HG03439 (cell line): ENCODE measurements around the gene FAM111A.

Experiments used
- ATAC-seq: cut with Tn5 transposase; IDR thresholded peaks from one replicate; pipeline ENCODE4 v1.9.1; 2021; ENCODE audit warnings: mild to moderate bottlenecking, moderate library complexity; ENCODE audit not compliant: unreplicated experiment

The FAM111A gene

DNA sequence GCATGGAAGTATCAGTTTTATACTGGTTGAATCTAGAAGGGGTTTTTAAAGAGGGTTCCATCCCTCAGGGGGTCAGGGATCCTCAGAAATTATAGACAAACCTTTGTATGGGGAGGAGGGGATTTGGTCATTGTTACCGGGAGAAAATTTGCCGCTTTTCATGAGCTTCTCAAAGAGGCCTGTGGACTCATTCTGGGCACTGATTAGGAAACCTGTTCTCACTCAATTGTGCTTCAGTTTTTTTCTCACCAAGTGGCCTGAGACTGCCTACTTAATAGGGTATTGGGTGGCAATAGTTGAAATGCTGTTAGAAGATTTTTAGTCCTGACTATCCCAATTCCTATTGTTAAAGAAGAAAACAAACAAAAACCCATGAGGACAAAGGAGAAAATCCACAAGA, 56.1 kb downstream of the FAM111A start:
- no peak for ATAC-seq

- peak; percentile 48 for ATAC-seq
Observed at GRCh38 chr11:59199546-59200422, 57.1 kb downstream of the FAM111A start.

- no peak for ATAC-seq
Observed at GRCh38 chr11:59200423-59200746, 57.7 kb downstream of the FAM111A start.

DNA sequence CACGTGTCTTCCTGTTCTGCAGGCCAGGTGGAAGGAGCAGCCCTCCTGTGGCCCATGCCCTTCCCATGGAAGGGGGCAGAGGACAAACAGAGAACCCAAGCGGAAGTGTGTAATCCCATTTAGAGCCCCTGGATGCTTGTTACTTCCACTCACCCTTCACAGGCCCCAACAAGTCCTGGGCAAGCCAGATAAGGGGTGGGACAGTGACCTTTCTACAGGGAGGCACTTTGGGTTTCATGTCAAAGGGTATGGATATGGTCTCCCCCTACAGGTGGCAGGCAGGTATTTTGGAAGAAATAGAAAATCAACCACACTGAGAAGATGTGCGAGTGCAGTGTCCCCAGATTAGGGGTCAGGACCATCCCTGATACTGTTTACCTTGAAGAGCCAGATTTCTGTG, 58.7 kb downstream of the FAM111A start:
- ATAC-seq: no peak
